ACC112 (cell line): Measurements from ENCODE around the gene GPHN.

Source experiments
- H2AFZ ChIP-seq: fragments of 200-600 bp; sonication (generic); one replicate; pipeline ENCODE4 v1.6.0; 2017; ENCODE audit warnings: antibody characterized with exemption, low read length; ENCODE audit not compliant: unreplicated experiment
- H3K27ac ChIP-seq: fragments of 200-600 bp; sonication (generic); 2 replicates; pipeline ENCODE4 v1.5.1; 2014; ENCODE audit warnings: low read depth, mild to moderate bottlenecking, antibody characterized with exemption, low read length, moderate library complexity
- H3K27me3 ChIP-seq: fragments of 200-600 bp; sonication (generic); 2 replicates; pipeline ENCODE4 v1.6.1; 2014; ENCODE audit warnings: mild to moderate bottlenecking, antibody characterized with exemption, low read length, moderate library complexity, mixed read lengths; ENCODE audit not compliant: insufficient read depth
- H3K36me3 ChIP-seq: fragments of 200-600 bp; sonication (generic); 2 replicates; pipeline ENCODE4 v1.6.1; 2016; ENCODE audit warnings: mild to moderate bottlenecking, antibody characterized with exemption, low read length, moderate library complexity, mixed read lengths; ENCODE audit not compliant: insufficient read depth
- H3K4me1 ChIP-seq: fragments of 200-600 bp; sonication (generic); one replicate; pipeline ENCODE4 v1.6.1; 2016; ENCODE audit warnings: low read length, mixed read lengths; ENCODE audit not compliant: insufficient read depth, unreplicated experiment, control insufficient read depth
- H3K4me3 ChIP-seq: fragments of 200-600 bp; sonication (generic); 2 replicates; pipeline ENCODE4 v1.5.1; 2014; ENCODE audit warnings: mild to moderate bottlenecking, low read depth, low read length
- H3K79me2 ChIP-seq: fragments of 200-600 bp; sonication (generic); one replicate; pipeline ENCODE4 v1.6.0; 2016; ENCODE audit warnings: low read length; ENCODE audit not compliant: control insufficient read depth, unreplicated experiment, insufficient read depth

GPHN gene

GRCh38 chr14:67172520-67172919, 664.6 kb downstream of the GPHN start:
- H3K4me3 ChIP-seq: no peak overlapping the region
- no peaks in the 10 kb centered on the region for H3K27me3 ChIP-seq
- H2AFZ ChIP-seq: no peak overlapping the region
- H3K79me2 ChIP-seq: no peaks in the 10 kb centered on the region
- no peak overlapping the region for H3K27ac ChIP-seq
- 0 out of 2 replicates have a peak, but pooled peaks cover 11% of the 10 kb centered on the region for H3K36me3 ChIP-seq
- H3K4me1 ChIP-seq: peaks cover 7% of the 10 kb centered on the region

GRCh38 chr14:67173719-67174118, 665.8 kb downstream of the GPHN start:
- Histone ChIP-seq H3K4me1 (no peaks in the 10 kb centered on the region), H3K36me3 (0 out of 2 replicates have a peak, but pooled peaks cover 11% of the 10 kb centered on the region), H3K27ac (no peak overlapping the region), H3K79me2 (no peaks in the 10 kb centered on the region), H3K27me3 (no peaks in the 10 kb centered on the region), H3K4me3 (no peak overlapping the region), H2AFZ (no peak overlapping the region)

- H3K27me3 ChIP-seq: no peaks in the 10 kb centered on the region
- no peak overlapping the region for H3K27ac ChIP-seq
- no peak overlapping the region for H3K4me3 ChIP-seq
- no peaks in the 10 kb centered on the region for H3K36me3 ChIP-seq
- peaks cover 25% of the 10 kb centered on the region for H3K4me1 ChIP-seq
- no peak overlapping the region for H2AFZ ChIP-seq
- no peaks in the 10 kb centered on the region for H3K79me2 ChIP-seq
These were observed 678.3 kb downstream of the GPHN start for GRCh38 chr14:67186172-67186768.

- H3K4me1 ChIP-seq: peaks cover 25% of the 10 kb centered on the region
- no peaks in the 10 kb centered on the region for H3K36me3 ChIP-seq
- no peaks in the 10 kb centered on the region for H3K79me2 ChIP-seq
- H3K27ac ChIP-seq: peak overlapping the region; percentile 30; the same call in 1 of the 2 replicates
- H3K4me3 ChIP-seq: no peak overlapping the region; the same call in 1 of the 2 replicates
- H3K27me3 ChIP-seq: no peaks in the 10 kb centered on the region
- no peak overlapping the region for H2AFZ ChIP-seq
These were observed 679.0 kb downstream of the GPHN start for GRCh38 chr14:67186789-67187584.

GRCh38 chr14:67187826-67188225, 679.9 kb downstream of the GPHN start:
- Histone ChIP-seq H3K27ac (peak overlapping the region; percentile 30; the same call in 1 of the 2 replicates), H3K79me2 (no peaks in the 10 kb centered on the region), H3K4me3 (no peak overlapping the region; the same call in 1 of the 2 replicates), H3K4me1 (peaks cover 25% of the 10 kb centered on the region), H2AFZ (no peak overlapping the region), H3K36me3 (no peaks in the 10 kb centered on the region), H3K27me3 (no peaks in the 10 kb centered on the region)

- Histone ChIP-seq H3K79me2 (no peaks in the 10 kb centered on the region), H3K4me3 (no peak overlapping the region), H2AFZ (no peak overlapping the region), H3K4me1 (peaks cover 25% of the 10 kb centered on the region), H3K27ac (no peak overlapping the region), H3K27me3 (no peaks in the 10 kb centered on the region), H3K36me3 (no peaks in the 10 kb centered on the region)
These were observed 680.4 kb downstream of the GPHN start for GRCh38 chr14:67188326-67188725.

- no peak overlapping the region for H3K27ac ChIP-seq
These were observed 683.9 kb downstream of the GPHN start for GRCh38 chr14:67191768-67192290.

GRCh38 chr14:67192366-67192765, 684.4 kb downstream of the GPHN start:
- H3K79me2 ChIP-seq: no peaks in the 10 kb centered on the region
- peaks cover 12% of the 10 kb centered on the region for H3K4me1 ChIP-seq
- no peaks in the 10 kb centered on the region for H3K36me3 ChIP-seq
- H3K27me3 ChIP-seq: no peaks in the 10 kb centered on the region
- H3K27ac ChIP-seq: no peak overlapping the region
- H2AFZ ChIP-seq: no peak overlapping the region
- no peak overlapping the region for H3K4me3 ChIP-seq

More at GRCh38 chr14:67191768-67192290, 683.9 kb downstream of the GPHN start:
- Histone ChIP-seq H2AFZ (no peak overlapping the region), H3K79me2 (no peaks in the 10 kb centered on the region), H3K36me3 (no peaks in the 10 kb centered on the region), H3K4me3 (no peak overlapping the region), H3K27me3 (no peaks in the 10 kb centered on the region), H3K4me1 (peaks cover 17% of the 10 kb centered on the region)

GRCh38 chr14:67195279-67195678, 687.3 kb downstream of the GPHN start:
- Histone ChIP-seq H3K79me2 (no peaks in the 10 kb centered on the region), H3K4me1 (no peaks in the 10 kb centered on the region), H3K36me3 (no peaks in the 10 kb centered on the region), H3K27ac (no peak overlapping the region), H3K4me3 (no peak overlapping the region), H2AFZ (no peak overlapping the region), H3K27me3 (no peaks in the 10 kb centered on the region)

- Histone ChIP-seq H3K4me3 (no peak overlapping the region), H3K27me3 (no peaks in the 10 kb centered on the region), H3K4me1 (no peaks in the 10 kb centered on the region), H3K27ac (no peak overlapping the region), H2AFZ (no peak overlapping the region), H3K36me3 (no peaks in the 10 kb centered on the region), H3K79me2 (no peaks in the 10 kb centered on the region)
These were observed 691.1 kb downstream of the GPHN start for GRCh38 chr14:67199016-67199415.
